ENCODE measurements around the gene TCF4. TPM values are rescaled to one million over a fixed set of nuclear protein-coding genes. Genes with fewer than 3 reads are reported as not detected.

Gene TCF4
- total RNA-seq, 1 experiment from 2014 or later: 2.3 TPM

GRCh38 chr18:55275039-55275901, 312.7 kb downstream of the TCF4 start:
- TF ChIP-seq SIN3A (IDR thresholded peaks at IDR 0.05; ENCODE audit: borderline replicate concordance, insufficient read depth, low read depth, low read length): no peak
- DNase-seq (ENCODE audit: low read depth, low spot score): no peak

DNA sequence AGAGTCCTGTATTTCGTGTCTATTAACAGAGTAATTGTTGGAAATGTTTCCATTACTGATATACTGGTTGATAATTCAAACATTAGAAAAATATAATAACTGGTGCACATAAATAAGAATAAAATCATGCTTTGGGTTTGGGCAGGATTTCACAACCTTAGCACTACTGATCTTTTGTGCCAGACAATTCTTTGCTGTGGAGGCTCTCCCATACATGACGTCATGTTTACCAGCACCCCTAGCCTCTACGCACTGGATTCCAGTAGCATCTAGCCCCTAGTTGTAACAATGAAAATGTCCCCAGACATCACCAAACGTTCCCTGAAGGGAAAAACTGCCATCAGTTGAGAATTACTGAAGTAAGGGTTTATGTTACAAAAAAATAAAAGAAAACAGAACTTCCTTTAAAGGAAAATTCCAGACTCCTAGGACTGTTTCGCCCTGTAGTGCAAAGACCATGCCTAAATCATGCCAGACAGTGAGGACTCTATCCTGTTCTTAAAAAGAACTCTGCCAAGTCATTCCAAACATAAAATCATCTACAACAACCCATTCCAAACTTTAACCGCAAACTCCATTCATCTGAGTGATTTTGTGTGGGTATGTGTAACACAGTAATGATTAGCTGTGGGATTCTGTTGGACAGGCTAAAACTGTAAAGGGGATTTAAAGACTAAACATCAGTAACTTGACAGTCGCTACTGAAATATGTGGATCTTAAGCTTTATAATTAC, 315.3 kb downstream of the TCF4 start:
- ATAC-seq: no peak
- intact Hi-C loops (cut with micrococcal nuclease; ENCODE audit: unreplicated experiment): no loop called here

More at GRCh38 chr18:55275039-55275901, 312.7 kb downstream of the TCF4 start:
- POLR2A ChIA-PET: no interaction called here
- ATAC-seq: no peak
- Histone ChIP-seq H3K27me3 (ENCODE audit: control insufficient read depth, insufficient read depth, low read length) (no peaks in the 10 kb centered on the region), H3K4me3 (ENCODE audit: low read depth in 2 of 2, low read length in 2 of 2) (no peak overlapping the region), H3K27ac (ENCODE audit: low read length) (no peak overlapping the region), H3K4me1 (ENCODE audit: control insufficient read depth, insufficient read depth, low read length) (no peaks in the 10 kb centered on the region), H3K36me3 (ENCODE audit: control insufficient read depth, insufficient read depth, low read length) (no peaks in the 10 kb centered on the region), H3K9me3 (ENCODE audit: control insufficient read depth, insufficient read depth, low read depth, low read length) (no peaks in the 10 kb centered on the region)
- in situ Hi-C loops (cut with HindIII; ENCODE audit: low pct_unique_long_range_greater_than_20kb, low sequenced_read_pairs): no loop called here
- no TSS peak for BruUV-seq (replicated peaks)
- CTCF ChIA-PET: interaction anchor here (0.7 kb wide), 1 partner anchor 1017 kb away, joined by 6 read pairs; no protein-coding TSS in a partner anchor
- intact Hi-C loops (cut with micrococcal nuclease; ENCODE audit: unreplicated experiment): no loop called here

More for the DNA sequence above, 315.3 kb downstream of the TCF4 start:
- Histone ChIP-seq H3K27me3 (ENCODE audit: control insufficient read depth, insufficient read depth, low read length) (no peaks in the 10 kb centered on the region), H3K4me1 (ENCODE audit: control insufficient read depth, insufficient read depth, low read length) (no peaks in the 10 kb centered on the region), H3K4me3 (ENCODE audit: low read depth in 2 of 2, low read length in 2 of 2) (no peak overlapping the region), H3K9me3 (ENCODE audit: control insufficient read depth, insufficient read depth, low read depth, low read length) (no peaks in the 10 kb centered on the region), H3K36me3 (ENCODE audit: control insufficient read depth, insufficient read depth, low read length) (no peaks in the 10 kb centered on the region), H3K27ac (ENCODE audit: low read length) (no peak overlapping the region)
- TF ChIP-seq POLR2AphosphoS5 (IDR thresholded peaks at IDR 0.05; ENCODE audit: low read depth, low read length) (no peak), TCF7L2 (IDR thresholded peaks at IDR 0.05; ENCODE audit: low read depth, low read length) (no peak), SIN3A (IDR thresholded peaks at IDR 0.05; ENCODE audit: borderline replicate concordance, insufficient read depth, low read depth, low read length) (no peak)
- TF ChIP-seq, protein P1, sequence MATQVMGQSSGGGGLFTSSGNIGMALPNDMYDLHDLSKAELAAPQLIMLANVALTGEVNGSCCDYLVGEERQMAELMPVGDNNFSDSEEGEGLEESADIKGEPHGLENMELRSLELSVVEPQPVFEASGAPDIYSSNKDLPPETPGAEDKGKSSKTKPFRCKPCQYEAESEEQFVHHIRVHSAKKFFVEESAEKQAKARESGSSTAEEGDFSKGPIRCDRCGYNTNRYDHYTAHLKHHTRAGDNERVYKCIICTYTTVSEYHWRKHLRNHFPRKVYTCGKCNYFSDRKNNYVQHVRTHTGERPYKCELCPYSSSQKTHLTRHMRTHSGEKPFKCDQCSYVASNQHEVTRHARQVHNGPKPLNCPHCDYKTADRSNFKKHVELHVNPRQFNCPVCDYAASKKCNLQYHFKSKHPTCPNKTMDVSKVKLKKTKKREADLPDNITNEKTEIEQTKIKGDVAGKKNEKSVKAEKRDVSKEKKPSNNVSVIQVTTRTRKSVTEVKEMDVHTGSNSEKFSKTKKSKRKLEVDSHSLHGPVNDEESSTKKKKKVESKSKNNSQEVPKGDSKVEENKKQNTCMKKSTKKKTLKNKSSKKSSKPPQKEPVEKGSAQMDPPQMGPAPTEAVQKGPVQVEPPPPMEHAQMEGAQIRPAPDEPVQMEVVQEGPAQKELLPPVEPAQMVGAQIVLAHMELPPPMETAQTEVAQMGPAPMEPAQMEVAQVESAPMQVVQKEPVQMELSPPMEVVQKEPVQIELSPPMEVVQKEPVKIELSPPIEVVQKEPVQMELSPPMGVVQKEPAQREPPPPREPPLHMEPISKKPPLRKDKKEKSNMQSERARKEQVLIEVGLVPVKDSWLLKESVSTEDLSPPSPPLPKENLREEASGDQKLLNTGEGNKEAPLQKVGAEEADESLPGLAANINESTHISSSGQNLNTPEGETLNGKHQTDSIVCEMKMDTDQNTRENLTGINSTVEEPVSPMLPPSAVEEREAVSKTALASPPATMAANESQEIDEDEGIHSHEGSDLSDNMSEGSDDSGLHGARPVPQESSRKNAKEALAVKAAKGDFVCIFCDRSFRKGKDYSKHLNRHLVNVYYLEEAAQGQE (IDR thresholded peaks at IDR 0.05; ENCODE audit: insufficient read depth in 1 of 2, low read depth in 2 of 2, low read length in 1 of 2): no peak
- TF ChIP-seq, protein P2, sequence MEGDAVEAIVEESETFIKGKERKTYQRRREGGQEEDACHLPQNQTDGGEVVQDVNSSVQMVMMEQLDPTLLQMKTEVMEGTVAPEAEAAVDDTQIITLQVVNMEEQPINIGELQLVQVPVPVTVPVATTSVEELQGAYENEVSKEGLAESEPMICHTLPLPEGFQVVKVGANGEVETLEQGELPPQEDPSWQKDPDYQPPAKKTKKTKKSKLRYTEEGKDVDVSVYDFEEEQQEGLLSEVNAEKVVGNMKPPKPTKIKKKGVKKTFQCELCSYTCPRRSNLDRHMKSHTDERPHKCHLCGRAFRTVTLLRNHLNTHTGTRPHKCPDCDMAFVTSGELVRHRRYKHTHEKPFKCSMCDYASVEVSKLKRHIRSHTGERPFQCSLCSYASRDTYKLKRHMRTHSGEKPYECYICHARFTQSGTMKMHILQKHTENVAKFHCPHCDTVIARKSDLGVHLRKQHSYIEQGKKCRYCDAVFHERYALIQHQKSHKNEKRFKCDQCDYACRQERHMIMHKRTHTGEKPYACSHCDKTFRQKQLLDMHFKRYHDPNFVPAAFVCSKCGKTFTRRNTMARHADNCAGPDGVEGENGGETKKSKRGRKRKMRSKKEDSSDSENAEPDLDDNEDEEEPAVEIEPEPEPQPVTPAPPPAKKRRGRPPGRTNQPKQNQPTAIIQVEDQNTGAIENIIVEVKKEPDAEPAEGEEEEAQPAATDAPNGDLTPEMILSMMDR (IDR thresholded peaks at IDR 0.05): no peak
- no TSS peak for BruUV-seq (replicated peaks)
- DNase-seq (ENCODE audit: low read depth, low spot score): no peak
- POLR2A ChIA-PET: no interaction called here
- in situ Hi-C loops (cut with HindIII; ENCODE audit: low pct_unique_long_range_greater_than_20kb, low sequenced_read_pairs): no loop called here
- CTCF ChIA-PET: no interaction called here

All from Panc1 (cell line).